ENCODE measurements around the gene TBCD.

The TBCD gene

GRCh38 chr17:82848022-82848592 lies 96.2 kb downstream of the TBCD start:
- H3K36me3 ChIP-seq (ENCODE audit: low read length), result no peaks in the 10 kb centered on the region
- no peaks in the 10 kb centered on the region for H3K79me2 ChIP-seq (ENCODE audit: insufficient read depth, low read length)
- no peak overlapping the region for H2AFZ ChIP-seq (ENCODE audit: low read depth, low read length, severe bottlenecking)
- H3K27ac ChIP-seq (ENCODE audit: low read depth, low read length), result no peak overlapping the region
- H3K9me2 ChIP-seq (replicated peaks; ENCODE audit: insufficient read depth, low read length), result no peaks in the 10 kb centered on the region
- H3K9me3 ChIP-seq (ENCODE audit: insufficient read depth, low read length), result no peaks in the 10 kb centered on the region
- H3F3A ChIP-seq (ENCODE audit: insufficient read depth), result no peaks in the 10 kb centered on the region
- no peaks in the 10 kb centered on the region for H4K20me1 ChIP-seq (ENCODE audit: low read depth, low read length)
- no peak overlapping the region for H3K9ac ChIP-seq (ENCODE audit: low read length)
- H3K4me2 ChIP-seq (ENCODE audit: low read depth, low read length, poor library complexity, severe bottlenecking), result no peak overlapping the region
- no peak overlapping the region for H3K4me3 ChIP-seq (ENCODE audit: insufficient read depth, low read length, poor library complexity, severe bottlenecking)
- TF ChIP-seq EZH2phosphoT487 (conservative IDR thresholded peaks at IDR 0.05; ENCODE audit: low read length) (no peak), CTCF (IDR thresholded peaks at IDR 0.05; ENCODE audit: insufficient read depth, low read length, poor library complexity, severe bottlenecking) (no peak)
- H3K27me3 ChIP-seq (ENCODE audit: low read length), result no peaks in the 10 kb centered on the region

- H3K79me2 ChIP-seq (ENCODE audit: insufficient read depth, low read length), result no peaks in the 10 kb centered on the region
- H3K4me2 ChIP-seq (ENCODE audit: low read depth, low read length, poor library complexity, severe bottlenecking), result no peak overlapping the region
- H4K20me1 ChIP-seq (ENCODE audit: low read depth, low read length), result no peaks in the 10 kb centered on the region
- no peaks in the 10 kb centered on the region for H3K27me3 ChIP-seq (ENCODE audit: low read length)
- H2AFZ ChIP-seq (ENCODE audit: low read depth, low read length, severe bottlenecking), result no peak overlapping the region
- H3K4me3 ChIP-seq (ENCODE audit: insufficient read depth, low read length, poor library complexity, severe bottlenecking), result no peak overlapping the region
- H3K9me2 ChIP-seq (replicated peaks; ENCODE audit: insufficient read depth, low read length), result no peaks in the 10 kb centered on the region
- H3K36me3 ChIP-seq (ENCODE audit: low read length), result no peaks in the 10 kb centered on the region
- no peak overlapping the region for H3K27ac ChIP-seq (ENCODE audit: low read depth, low read length)
- TF ChIP-seq EZH2phosphoT487 (conservative IDR thresholded peaks at IDR 0.05; ENCODE audit: low read length) (no peak), CTCF (IDR thresholded peaks at IDR 0.05; ENCODE audit: insufficient read depth, low read length, poor library complexity, severe bottlenecking) (no peak)
- H3F3A ChIP-seq (ENCODE audit: insufficient read depth), result no peaks in the 10 kb centered on the region
- H3K9ac ChIP-seq (ENCODE audit: low read length), result no peak overlapping the region
- no peaks in the 10 kb centered on the region for H3K9me3 ChIP-seq (ENCODE audit: insufficient read depth, low read length)
These were observed 97.4 kb downstream of the TBCD start for GRCh38 chr17:82849076-82849945.

DNA sequence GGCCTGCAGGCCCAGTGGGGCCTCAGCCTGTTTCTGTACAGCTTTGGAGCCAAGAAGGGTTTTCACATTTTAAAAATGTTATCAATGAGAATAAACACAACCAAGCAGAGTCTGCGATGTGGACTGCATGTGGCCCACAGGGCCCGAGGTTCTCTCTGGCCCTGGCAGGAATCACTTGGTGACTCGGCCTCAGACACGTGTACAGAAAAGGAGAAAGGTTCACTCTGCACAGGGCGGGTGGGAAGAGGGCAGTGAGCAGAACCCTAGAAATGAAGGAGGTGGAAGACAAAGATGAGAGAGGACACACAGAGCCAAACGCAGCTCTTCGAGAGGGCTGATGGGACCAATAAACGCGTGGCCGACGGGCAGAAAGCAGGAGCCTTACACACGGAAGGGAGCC lies 99.5 kb downstream of the TBCD start:
- H3K36me3 ChIP-seq (ENCODE audit: low read length), result no peaks in the 10 kb centered on the region
- H2AFZ ChIP-seq (ENCODE audit: low read depth, low read length, severe bottlenecking), result no peak overlapping the region
- H3K79me2 ChIP-seq (ENCODE audit: insufficient read depth, low read length), result no peaks in the 10 kb centered on the region

More for the DNA sequence above, 99.5 kb downstream of the TBCD start:
- no peak for TF ChIP-seq EZH2phosphoT487 (conservative IDR thresholded peaks at IDR 0.05; ENCODE audit: low read length)
- TF ChIP-seq CTCF (IDR thresholded peaks at IDR 0.05; ENCODE audit: insufficient read depth, low read length, poor library complexity, severe bottlenecking), result no peak
- no peaks in the 10 kb centered on the region for H3K27me3 ChIP-seq (ENCODE audit: low read length)
- H3K4me2 ChIP-seq (ENCODE audit: low read depth, low read length, poor library complexity, severe bottlenecking), result no peak overlapping the region
- H3K4me3 ChIP-seq (ENCODE audit: insufficient read depth, low read length, poor library complexity, severe bottlenecking), result no peak overlapping the region
- H3K27ac ChIP-seq (ENCODE audit: low read depth, low read length), result no peak overlapping the region
- no peaks in the 10 kb centered on the region for H3K9me3 ChIP-seq (ENCODE audit: insufficient read depth, low read length)
- no peaks in the 10 kb centered on the region for H4K20me1 ChIP-seq (ENCODE audit: low read depth, low read length)
- H3K9ac ChIP-seq (ENCODE audit: low read length), result no peak overlapping the region
- no peaks in the 10 kb centered on the region for H3F3A ChIP-seq (ENCODE audit: insufficient read depth)
- H3K9me2 ChIP-seq (replicated peaks; ENCODE audit: insufficient read depth, low read length), result no peaks in the 10 kb centered on the region
